GM12878 (cell line): ENCODE results near the gene SUGCT. TPM values are rescaled to one million over a fixed set of nuclear protein-coding genes. Genes with fewer than 3 reads are reported as not detected.

Experiments
- ATAC-seq: fragments of 200-7000 bp; cut with Tn5 transposase; 3 replicates; pipeline ENCODE4 v1.9.1; 2020; ENCODE audit warnings: mild to moderate bottlenecking, moderate library complexity
- BruUV-seq: library from RNA; stranded (reverse); fragments of 400-500 nt; replicated peaks from 2 replicates; lab custom pipeline; 2021; lab: Mats Ljungman, UMichigan
- CTCF ChIA-PET: fragments of 300-600 bp; sonication (Branson Sonifier 250); formaldehyde crosslinking; extraction: SDS; loops from one replicate; lab custom pipeline; 2021; ENCODE audit warnings: inconsistent platforms; lab: Yijun Ruan, JAX
- POLR2A ChIA-PET: fragments of 350-600 bp; formaldehyde crosslinking; extraction: SDS; loops from one replicate; lab custom pipeline; 2021; ENCODE audit warnings: inconsistent platforms; lab: Charles Lee
- RAD21 ChIA-PET: fragments of 300-600 bp; sonication (Branson Sonifier 250); formaldehyde crosslinking; loops from one replicate; lab custom pipeline; 2023; ENCODE audit warnings: antibody characterized with exemption; ENCODE audit not compliant: unreplicated experiment; lab: Charles Lee
- SMC1A ChIA-PET: fragments of 300-600 bp; sonication (Branson Sonifier 250); formaldehyde crosslinking; loops from one replicate; lab custom pipeline; 2023; ENCODE audit not compliant: unreplicated experiment, uncharacterized antibody; lab: Charles Lee
- DNase-seq: peaks from one replicate; pipeline ENCODE4 v3.0.0-alpha.2; 2011; ENCODE audit warnings: low read depth, low spot score
- FAIRE-seq: peaks from 3 replicates; lab custom pipeline; 2011; peaks lifted over from hg19 to GRCh38; lab: Jason Lieb, UNC
- H2AFZ ChIP-seq: 2 replicates; pipeline ENCODE4 v1.6.0; 2011; ENCODE audit warnings: low read depth, low read length, control low read depth; ENCODE audit not compliant: control insufficient read depth
- H3K27ac ChIP-seq: 2 replicates; pipeline ENCODE4 v1.5.1; 2011; ENCODE audit warnings: control low read depth; ENCODE audit not compliant: control insufficient read depth, insufficient read depth
- H3K27me3 ChIP-seq, 2 experiments: replicated peaks in 1 of 2; 2 replicates each; pipeline versions ENCODE4 v1.6.0 to v1.6.1; 2011; ENCODE audit warnings: low read length in 1 of 2; ENCODE audit not compliant: control insufficient read depth in 2 of 2, insufficient read depth in 2 of 2
- H3K36me3 ChIP-seq, 2 experiments: 2 replicates each; pipeline ENCODE4 v1.5.1; 2011; ENCODE audit warnings: low read length in 1 of 2; ENCODE audit not compliant: control insufficient read depth in 2 of 2, insufficient read depth in 2 of 2
- H3K4me1 ChIP-seq: 2 replicates; pipeline ENCODE4 v1.6.1; 2011; ENCODE audit warnings: mild to moderate bottlenecking, low read length, moderate library complexity, mixed read lengths; ENCODE audit not compliant: control insufficient read depth, insufficient read depth
- H3K4me2 ChIP-seq: 2 replicates; pipeline ENCODE4 v1.6.0; 2011; ENCODE audit warnings: control low read depth; ENCODE audit not compliant: control insufficient read depth, insufficient read depth
- H3K4me3 ChIP-seq: fragments of 200-600 bp; sonication (generic); 2 replicates; pipeline ENCODE4 v1.5.1; 2016
- H3K79me2 ChIP-seq: 2 replicates; pipeline ENCODE4 v1.6.0; 2011; ENCODE audit warnings: low read length; ENCODE audit not compliant: control insufficient read depth, insufficient read depth
- H3K9ac ChIP-seq: 2 replicates; pipeline ENCODE4 v1.8.0; 2011; ENCODE audit warnings: low read length, control low read depth, mixed read lengths; ENCODE audit not compliant: control insufficient read depth, insufficient read depth
- H3K9me3 ChIP-seq: replicated peaks from 3 replicates; pipeline ENCODE4 v1.5.1; 2011; ENCODE audit warnings: mild to moderate bottlenecking, low read length; ENCODE audit not compliant: control insufficient read depth, insufficient read depth
- H4K20me1 ChIP-seq: 2 replicates; pipeline ENCODE4 v1.6.0; 2011; ENCODE audit not compliant: control insufficient read depth, insufficient read depth
- ATF2 ChIP-seq: IDR thresholded peaks from 2 replicates; pipeline ENCODE4 v1.6.1; 2012; ENCODE audit warnings: low read length, inconsistent platforms
- CBX5 ChIP-seq: sonication (generic); IDR thresholded peaks from 2 replicates; pipeline ENCODE4 v1.6.1; 2016; ENCODE audit warnings: low read depth, moderate library complexity, mild to moderate bottlenecking, inconsistent platforms
- CREB1 ChIP-seq: IDR thresholded peaks from 2 replicates; pipeline ENCODE4 v1.6.1; 2012; ENCODE audit warnings: low read depth, mild to moderate bottlenecking, inconsistent platforms
- FOXK2 ChIP-seq: fragments of 450-650 bp; IDR thresholded peaks from 2 replicates; pipeline ENCODE4 v1.6.1; 2017; ENCODE audit warnings: mild to moderate bottlenecking, moderate library complexity
- HDGF ChIP-seq: fragments of 450-650 bp; IDR thresholded peaks from 2 replicates; pipeline ENCODE4 v1.6.1; 2016; ENCODE audit warnings: antibody characterized with exemption
- IKZF1 ChIP-seq: fragments of 450-650 bp; conservative IDR thresholded peaks from 2 replicates; pipeline ENCODE4 v1.6.1; 2017; ENCODE audit warnings: antibody characterized with exemption, mild to moderate bottlenecking
- PBX3 ChIP-seq: IDR thresholded peaks from 2 replicates; pipeline ENCODE4 v1.6.1; 2011; ENCODE audit warnings: mild to moderate bottlenecking, low read depth, low read length, moderate library complexity; ENCODE audit not compliant: insufficient replicate concordance
- POLR2AphosphoS2 ChIP-seq: IDR thresholded peaks from 2 replicates; pipeline ENCODE4 v1.6.1; 2011; ENCODE audit warnings: low read depth, mild to moderate bottlenecking, low read length, improper control_type of control experiment, moderate library complexity
- RFX5 ChIP-seq: IDR thresholded peaks from 2 replicates; pipeline ENCODE4 v1.6.1; 2011; ENCODE audit warnings: low read depth, low read length, improper control_type of control experiment
- TCF7 ChIP-seq: IDR thresholded peaks from 2 replicates; pipeline ENCODE4 v1.6.1; 2014; ENCODE audit warnings: antibody characterized with exemption, borderline replicate concordance
- ZBED1 ChIP-seq: IDR thresholded peaks from 2 replicates; pipeline ENCODE4 v1.6.1; 2016; ENCODE audit warnings: borderline replicate concordance
- ZNF207 ChIP-seq: fragments of 450-650 bp; IDR thresholded peaks from 2 replicates; pipeline ENCODE4 v1.6.1; 2014; ENCODE audit warnings: antibody characterized with exemption, mild to moderate bottlenecking, borderline replicate concordance
- ZZZ3 ChIP-seq: IDR thresholded peaks from 2 replicates; pipeline ENCODE4 v1.6.1; 2011; ENCODE audit warnings: low read depth; ENCODE audit not compliant: control insufficient read depth, insufficient read length
- WGBS: methylation state at CpG from one replicate; pipeline ENCODE4 v1.1.6; 2016; ENCODE audit warnings: low lambda C conversion rate; ENCODE audit not compliant: insufficient replicate concordance, insufficient coverage; ENCODE audit errors: missing lambda C conversion rate; 5-methylcytosine and 5-hydroxymethylcytosine counted together
- in situ Hi-C: fragments of 300-500 bp; cut with MboI; formaldehyde crosslinking; loops from 9 replicates; pipeline ENCODE4 v1.14.3; 2018; ENCODE audit warnings: mixed read lengths
- intact Hi-C: fragments of 100-400 bp; cut with micrococcal nuclease; formaldehyde crosslinking; loops from one replicate; pipeline ENCODE4 v1.14.2; 2022; ENCODE audit not compliant: unreplicated experiment
- polyA plus RNA-seq, 11 experiments: library from polyadenylated mRNA; depleted of rRNA in 4 of 11; unstranded in 6 of 11; stranded (reverse) in 5 of 11; fragments of >200 nt; fragmentation: Nextera tagmentation in 4 of 11; fragmentation: Illumina TruSeq in 1 of 11; extraction: Ambion mirVana in 4 of 11; extraction: Trizol in 1 of 11; gene quantifications; 1 replicate in 1 of 11; 2 replicates in 10 of 11; pipeline versions ENCODE4 v1.2.1 to v1.2.3, GENCODE V29; 2011 to 2016; ENCODE audit warnings: inconsistent platforms in 2 of 11, missing spikeins in 2 of 11, low read depth in 1 of 11
- total RNA-seq, 4 experiments: library from RNA; depleted of rRNA in 3 of 4; stranded (reverse); fragments of >200 nt in 3 of 4; fragmentation: Illumina TruSeq in 1 of 4; extraction: Trizol in 1 of 4; gene quantifications; 2 replicates each; pipeline versions ENCODE4 v1.2.1 to v1.2.3, GENCODE V29; 2013 to 2021

Gene SUGCT
- total and polyA plus RNA-seq, 10 of the 15 experiments (the other 5 are each of a cell fraction or from before 2014, with no cell fraction given): 0.08 to 1.2 (median 0.67) TPM; not detected in 1

DNA sequence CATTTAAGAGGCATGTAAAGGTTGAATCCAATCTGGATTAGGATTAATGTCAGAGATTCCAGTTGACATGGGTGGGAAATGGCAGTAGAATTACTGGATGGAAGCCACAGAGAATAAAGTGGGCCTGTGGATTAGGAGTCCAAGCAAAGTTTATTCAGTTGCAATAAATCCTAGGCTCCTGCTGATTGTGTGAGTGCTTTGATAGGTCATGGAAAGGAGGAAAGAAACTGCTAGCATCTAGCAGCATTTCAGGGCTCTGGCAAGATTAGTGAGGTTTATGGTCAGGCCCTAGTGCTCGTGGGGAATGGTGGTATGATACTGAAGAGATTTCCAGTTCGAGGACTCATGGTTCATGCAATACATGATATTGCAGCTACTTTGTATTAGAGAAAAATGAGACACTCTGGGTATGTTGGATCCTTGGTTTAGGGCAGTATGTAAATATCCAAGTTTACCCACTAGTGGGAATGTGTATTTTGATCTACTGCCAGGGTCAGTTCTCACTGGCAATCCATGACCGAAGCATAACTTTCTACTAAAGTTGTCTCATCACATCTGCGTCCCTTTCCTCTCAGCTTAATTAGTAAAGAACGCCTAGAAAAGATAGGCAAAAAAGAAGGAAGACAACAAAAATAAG lies 235.0 kb downstream of the SUGCT start:
- SMC1A ChIA-PET: no interaction called here
- Histone ChIP-seq H3K4me1 (no peaks in the 10 kb centered on the region), H3K4me3 (no peak overlapping the region), H3K4me2 (no peak overlapping the region), H3K9ac (no peak overlapping the region), H3K79me2 (no peaks in the 10 kb centered on the region), H3K36me3 (no peaks in the 10 kb centered on the region), H4K20me1 (no peaks in the 10 kb centered on the region), H2AFZ (no peak overlapping the region), H3K9me3 (no peaks in the 10 kb centered on the region), H3K27ac (no peak overlapping the region), H3K27me3 (no peaks in the 10 kb centered on the region)
- FAIRE-seq (no peak), ATAC-seq (no peak), DNase-seq (no peak)
- CTCF ChIA-PET: no interaction called here
- 28% methylated on average over 5 of the region's 5 CpGs for WGBS
- intact Hi-C loops (no loop called here), in situ Hi-C loops (no loop called here)
- POLR2A ChIA-PET: no interaction called here
- RAD21 ChIA-PET: no interaction called here
- no TSS peak for BruUV-seq
- no peak for TF ChIP-seq ZZZ3
- TF ChIP-seq ZBED1: no peak
- no peak for TF ChIP-seq CBX5
- no peak for TF ChIP-seq CREB1
- no peak for TF ChIP-seq POLR2AphosphoS2
- TF ChIP-seq RFX5: no peak
- no peak for TF ChIP-seq TCF7
- no peak for TF ChIP-seq ATF2
- no peak for TF ChIP-seq FOXK2
- no peak for TF ChIP-seq IKZF1
- no peak for TF ChIP-seq ZNF207
- no peak for TF ChIP-seq PBX3
- TF ChIP-seq HDGF: no peak
